Progenitor cell of endocrine pancreas (in vitro differentiated cells): Measurements from ENCODE around the gene PPP1R3F. TPM values are rescaled to one million over a fixed set of nuclear protein-coding genes. Genes with fewer than 3 reads are reported as not detected.

Source experiments
- DNase-seq: peaks from one replicate; pipeline ENCODE4 v3.0.0; 2021; ENCODE audit warnings: low spot score; ENCODE audit not compliant: unreplicated experiment
- H3K27ac Mint-ChIP-seq: 2 replicates; pipeline ENCODE4 v1.8.0; 2021; ENCODE audit warnings: mild to moderate bottlenecking, moderate library complexity, mixed read lengths
- H3K27me3 Mint-ChIP-seq: 2 replicates; pipeline ENCODE4 v1.8.0; 2021; ENCODE audit warnings: mixed read lengths
- H3K36me3 Mint-ChIP-seq: 2 replicates; pipeline ENCODE4 v1.8.0; 2022; ENCODE audit warnings: mixed read lengths; ENCODE audit not compliant: insufficient read depth
- H3K4me1 Mint-ChIP-seq: 2 replicates; pipeline ENCODE4 v1.8.0; 2021; ENCODE audit warnings: low read depth, mixed read lengths
- H3K4me3 Mint-ChIP-seq: 2 replicates; pipeline ENCODE4 v1.8.0; 2021; ENCODE audit warnings: low read depth, mild to moderate bottlenecking, moderate library complexity, mixed read lengths
- H3K9me3 Mint-ChIP-seq: 2 replicates; pipeline ENCODE4 v1.8.0; 2021; ENCODE audit warnings: low read depth, mixed read lengths
- total RNA-seq: library from RNA; stranded (reverse); gene quantifications from 2 replicates; pipeline ENCODE4 v1.2.1, GENCODE V29; 2021
- TF ChIP-seq, protein P1 (sequence below): fragments of 200-600 bp; sonication (generic); IDR thresholded peaks from one replicate; pipeline ENCODE4 v1.5.0; 2021; ENCODE audit warnings: antibody characterized with exemption, mild to moderate bottlenecking; ENCODE audit not compliant: unreplicated experiment

PPP1R3F gene
- total RNA-seq, 1 donor from 2014 or later: 10.2 TPM

GRCh38 chrX:49254639-49255038 is 15.0 kb upstream of the PPP1R3F start:
- Mint-ChIP-seq H3K9me3 (peaks cover 15% of the 10 kb centered on the region), H3K4me1 (no peaks in the 10 kb centered on the region), H3K4me3 (no peak overlapping the region), H3K36me3 (peaks cover 3% of the 10 kb centered on the region), H3K27ac (no peak overlapping the region), H3K27me3 (peaks cover 3% of the 10 kb centered on the region)
- TF ChIP-seq, protein P1, sequence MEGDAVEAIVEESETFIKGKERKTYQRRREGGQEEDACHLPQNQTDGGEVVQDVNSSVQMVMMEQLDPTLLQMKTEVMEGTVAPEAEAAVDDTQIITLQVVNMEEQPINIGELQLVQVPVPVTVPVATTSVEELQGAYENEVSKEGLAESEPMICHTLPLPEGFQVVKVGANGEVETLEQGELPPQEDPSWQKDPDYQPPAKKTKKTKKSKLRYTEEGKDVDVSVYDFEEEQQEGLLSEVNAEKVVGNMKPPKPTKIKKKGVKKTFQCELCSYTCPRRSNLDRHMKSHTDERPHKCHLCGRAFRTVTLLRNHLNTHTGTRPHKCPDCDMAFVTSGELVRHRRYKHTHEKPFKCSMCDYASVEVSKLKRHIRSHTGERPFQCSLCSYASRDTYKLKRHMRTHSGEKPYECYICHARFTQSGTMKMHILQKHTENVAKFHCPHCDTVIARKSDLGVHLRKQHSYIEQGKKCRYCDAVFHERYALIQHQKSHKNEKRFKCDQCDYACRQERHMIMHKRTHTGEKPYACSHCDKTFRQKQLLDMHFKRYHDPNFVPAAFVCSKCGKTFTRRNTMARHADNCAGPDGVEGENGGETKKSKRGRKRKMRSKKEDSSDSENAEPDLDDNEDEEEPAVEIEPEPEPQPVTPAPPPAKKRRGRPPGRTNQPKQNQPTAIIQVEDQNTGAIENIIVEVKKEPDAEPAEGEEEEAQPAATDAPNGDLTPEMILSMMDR: no peak
- DNase-seq: no peak

DNA sequence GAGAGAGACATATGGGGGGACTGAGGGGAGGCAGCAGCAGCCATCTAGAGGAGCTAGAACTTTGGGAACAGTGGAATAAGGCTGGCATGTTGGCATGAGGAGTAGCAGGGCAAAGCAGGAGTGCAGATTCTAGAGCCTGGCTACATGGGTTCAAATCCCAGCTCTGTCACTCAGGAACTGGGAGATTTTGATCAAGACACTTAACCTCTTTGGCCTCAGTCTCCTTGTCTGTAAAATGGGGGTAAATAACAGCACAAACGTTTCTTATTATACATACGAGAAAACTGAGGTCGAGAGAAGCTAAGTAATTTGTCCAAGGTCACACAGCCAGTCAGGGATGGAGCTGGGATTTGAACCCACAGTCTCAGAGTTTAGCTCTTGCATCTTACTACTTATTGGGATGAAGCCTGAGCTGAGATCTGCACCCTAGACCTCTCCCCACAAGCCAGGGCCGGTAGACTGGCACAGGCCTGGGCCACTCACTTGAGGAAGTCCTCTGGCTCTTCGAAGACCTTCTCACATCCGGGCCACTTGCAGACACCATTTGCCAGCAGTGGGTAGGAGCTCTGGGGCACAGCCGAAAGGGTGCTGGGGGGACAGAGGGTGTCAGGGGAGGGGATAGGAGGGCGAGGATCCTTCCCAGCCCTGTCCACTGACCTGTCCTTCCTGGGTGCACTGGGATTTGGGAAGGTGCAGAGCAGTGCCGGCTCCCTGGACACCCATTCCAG is 13.2 kb upstream of the PPP1R3F start:
- no peaks in the 10 kb centered on the region for H3K4me1 Mint-ChIP-seq
- TF ChIP-seq, protein P1: no peak
- no peak for DNase-seq
- H3K4me3 Mint-ChIP-seq: no peak overlapping the region
- no peak overlapping the region for H3K27ac Mint-ChIP-seq
- peaks cover 3% of the 10 kb centered on the region for H3K27me3 Mint-ChIP-seq
- H3K36me3 Mint-ChIP-seq: peaks cover 3% of the 10 kb centered on the region
- H3K9me3 Mint-ChIP-seq: peaks cover 15% of the 10 kb centered on the region

DNA sequence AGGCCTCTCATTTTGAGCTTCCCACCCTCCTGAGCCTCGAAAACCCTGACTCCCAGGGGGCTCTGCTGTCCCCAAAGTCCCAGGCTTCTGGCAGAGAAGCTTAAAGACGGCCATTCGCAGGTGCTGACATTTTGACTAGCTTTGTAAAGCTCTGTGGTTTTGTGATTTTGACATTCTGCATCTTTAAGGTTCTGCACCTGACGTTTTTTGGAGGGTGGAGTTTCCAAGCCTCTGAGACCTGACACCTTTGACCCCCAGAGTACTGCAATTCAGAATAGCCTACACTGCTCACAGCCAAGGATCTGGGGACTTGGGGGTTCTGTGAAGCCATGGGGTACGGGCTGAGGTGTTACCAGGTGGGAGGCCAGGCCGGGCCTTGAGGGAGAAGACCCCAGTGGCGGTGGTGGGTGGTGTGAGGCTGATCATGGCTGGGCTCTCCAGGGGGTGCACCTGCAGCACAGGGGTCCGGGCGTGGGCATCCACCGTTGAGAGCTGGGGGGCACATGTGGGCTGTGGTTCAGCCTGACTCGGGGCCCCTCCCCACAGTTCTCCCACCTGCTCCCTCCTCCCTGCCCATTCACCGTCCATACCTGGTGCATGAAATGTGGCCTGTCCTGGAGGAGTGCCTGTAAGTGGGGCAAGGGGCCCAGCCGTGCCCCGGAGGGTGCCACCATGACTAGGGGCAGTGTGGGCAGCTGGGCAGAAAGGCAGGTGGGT is 12.4 kb upstream of the PPP1R3F start:
- peaks cover under 1% of the 10 kb centered on the region for H3K36me3 Mint-ChIP-seq
- no peak for DNase-seq
- H3K4me3 Mint-ChIP-seq: no peak overlapping the region
- peaks cover 3% of the 10 kb centered on the region for H3K27me3 Mint-ChIP-seq
- H3K9me3 Mint-ChIP-seq: peaks cover 16% of the 10 kb centered on the region
- TF ChIP-seq, protein P1: no peak
- H3K27ac Mint-ChIP-seq: no peak overlapping the region
- no peaks in the 10 kb centered on the region for H3K4me1 Mint-ChIP-seq

GRCh38 chrX:49257846-49258748 is 11.5 kb upstream of the PPP1R3F start:
- DNase-seq: no peak
- Mint-ChIP-seq H3K4me3 (no peak overlapping the region), H3K36me3 (no peaks in the 10 kb centered on the region), H3K27me3 (peaks cover 3% of the 10 kb centered on the region), H3K4me1 (no peaks in the 10 kb centered on the region), H3K9me3 (peaks cover 23% of the 10 kb centered on the region), H3K27ac (no peak overlapping the region)
- TF ChIP-seq, protein P1: no peak

- DNase-seq: no peak
- H3K27ac Mint-ChIP-seq: no peak overlapping the region
- no peaks in the 10 kb centered on the region for H3K4me1 Mint-ChIP-seq
- peaks cover 24% of the 10 kb centered on the region for H3K9me3 Mint-ChIP-seq
- H3K27me3 Mint-ChIP-seq: peaks cover 3% of the 10 kb centered on the region
- H3K4me3 Mint-ChIP-seq: no peak overlapping the region
- TF ChIP-seq, protein P1: no peak
- H3K36me3 Mint-ChIP-seq: no peaks in the 10 kb centered on the region
Observed at GRCh38 chrX:49258749-49259124, 10.9 kb upstream of the PPP1R3F start.
